GM12878 (cell line): ENCODE measurements around the gene INO80C. TPM values are rescaled to one million over a fixed set of nuclear protein-coding genes. Genes with fewer than 3 reads are reported as not detected.

ENCODE experiments used
- ATAC-seq: fragments of 200-7000 bp; cut with Tn5 transposase; 3 replicates; pipeline ENCODE4 v1.9.1; 2020; ENCODE audit warnings: mild to moderate bottlenecking, moderate library complexity
- BruUV-seq: library from RNA; stranded (reverse); fragments of 400-500 nt; replicated peaks from 2 replicates; lab custom pipeline; 2021; lab: Mats Ljungman, UMichigan
- CTCF ChIA-PET: fragments of 300-600 bp; sonication (Branson Sonifier 250); formaldehyde crosslinking; extraction: SDS; loops from one replicate; lab custom pipeline; 2021; ENCODE audit warnings: inconsistent platforms; lab: Yijun Ruan, JAX
- POLR2A ChIA-PET: fragments of 350-600 bp; formaldehyde crosslinking; extraction: SDS; loops from one replicate; lab custom pipeline; 2021; ENCODE audit warnings: inconsistent platforms; lab: Charles Lee
- RAD21 ChIA-PET: fragments of 300-600 bp; sonication (Branson Sonifier 250); formaldehyde crosslinking; loops from one replicate; lab custom pipeline; 2023; ENCODE audit warnings: antibody characterized with exemption; ENCODE audit not compliant: unreplicated experiment; lab: Charles Lee
- SMC1A ChIA-PET: fragments of 300-600 bp; sonication (Branson Sonifier 250); formaldehyde crosslinking; loops from one replicate; lab custom pipeline; 2023; ENCODE audit not compliant: unreplicated experiment, uncharacterized antibody; lab: Charles Lee
- DNase-seq: peaks from one replicate; pipeline ENCODE4 v3.0.0-alpha.2; 2011; ENCODE audit warnings: low read depth, low spot score
- FAIRE-seq: peaks from 3 replicates; lab custom pipeline; 2011; peaks lifted over from hg19 to GRCh38; lab: Jason Lieb, UNC
- H2AFZ ChIP-seq: 2 replicates; pipeline ENCODE4 v1.6.0; 2011; ENCODE audit warnings: low read depth, low read length, control low read depth; ENCODE audit not compliant: control insufficient read depth
- H3K27ac ChIP-seq: 2 replicates; pipeline ENCODE4 v1.5.1; 2011; ENCODE audit warnings: control low read depth; ENCODE audit not compliant: control insufficient read depth, insufficient read depth
- H3K27me3 ChIP-seq, 2 experiments: replicated peaks in 1 of 2; 2 replicates each; pipeline versions ENCODE4 v1.6.0 to v1.6.1; 2011; ENCODE audit warnings: low read length in 1 of 2; ENCODE audit not compliant: control insufficient read depth in 2 of 2, insufficient read depth in 2 of 2
- H3K36me3 ChIP-seq, 2 experiments: 2 replicates each; pipeline ENCODE4 v1.5.1; 2011; ENCODE audit warnings: low read length in 1 of 2; ENCODE audit not compliant: control insufficient read depth in 2 of 2, insufficient read depth in 2 of 2
- H3K4me1 ChIP-seq: 2 replicates; pipeline ENCODE4 v1.6.1; 2011; ENCODE audit warnings: mild to moderate bottlenecking, low read length, moderate library complexity, mixed read lengths; ENCODE audit not compliant: control insufficient read depth, insufficient read depth
- H3K4me2 ChIP-seq: 2 replicates; pipeline ENCODE4 v1.6.0; 2011; ENCODE audit warnings: control low read depth; ENCODE audit not compliant: control insufficient read depth, insufficient read depth
- H3K4me3 ChIP-seq: fragments of 200-600 bp; sonication (generic); 2 replicates; pipeline ENCODE4 v1.5.1; 2016
- H3K79me2 ChIP-seq: 2 replicates; pipeline ENCODE4 v1.6.0; 2011; ENCODE audit warnings: low read length; ENCODE audit not compliant: control insufficient read depth, insufficient read depth
- H3K9ac ChIP-seq: 2 replicates; pipeline ENCODE4 v1.8.0; 2011; ENCODE audit warnings: low read length, control low read depth, mixed read lengths; ENCODE audit not compliant: control insufficient read depth, insufficient read depth
- H3K9me3 ChIP-seq: replicated peaks from 3 replicates; pipeline ENCODE4 v1.5.1; 2011; ENCODE audit warnings: mild to moderate bottlenecking, low read length; ENCODE audit not compliant: control insufficient read depth, insufficient read depth
- H4K20me1 ChIP-seq: 2 replicates; pipeline ENCODE4 v1.6.0; 2011; ENCODE audit not compliant: control insufficient read depth, insufficient read depth
- HDGF ChIP-seq: fragments of 450-650 bp; IDR thresholded peaks from 2 replicates; pipeline ENCODE4 v1.6.1; 2016; ENCODE audit warnings: antibody characterized with exemption
- NFIC ChIP-seq: IDR thresholded peaks from 2 replicates; pipeline ENCODE4 v1.6.1; 2012; ENCODE audit warnings: low read depth, mild to moderate bottlenecking, inconsistent platforms, low read length, moderate library complexity
- POLR2AphosphoS2 ChIP-seq: IDR thresholded peaks from 2 replicates; pipeline ENCODE4 v1.6.1; 2011; ENCODE audit warnings: low read depth, mild to moderate bottlenecking, low read length, improper control_type of control experiment, moderate library complexity
- RBBP5 ChIP-seq: fragments of 200-600 bp; sonication (generic); conservative IDR thresholded peaks from 2 replicates; pipeline ENCODE4 v1.6.1; 2016
- TCF7 ChIP-seq: IDR thresholded peaks from 2 replicates; pipeline ENCODE4 v1.6.1; 2014; ENCODE audit warnings: antibody characterized with exemption, borderline replicate concordance
- ZBED1 ChIP-seq: IDR thresholded peaks from 2 replicates; pipeline ENCODE4 v1.6.1; 2016; ENCODE audit warnings: borderline replicate concordance
- ZNF274 ChIP-seq: IDR thresholded peaks from one replicate; pipeline ENCODE4 v1.8.0; 2011; ENCODE audit not compliant: insufficient read length, insufficient read depth
- WGBS: methylation state at CpG from one replicate; pipeline ENCODE4 v1.1.6; 2016; ENCODE audit warnings: low lambda C conversion rate; ENCODE audit not compliant: insufficient replicate concordance, insufficient coverage; ENCODE audit errors: missing lambda C conversion rate; 5-methylcytosine and 5-hydroxymethylcytosine counted together
- in situ Hi-C: fragments of 300-500 bp; cut with MboI; formaldehyde crosslinking; loops from 9 replicates; pipeline ENCODE4 v1.14.3; 2018; ENCODE audit warnings: mixed read lengths
- intact Hi-C: fragments of 100-400 bp; cut with micrococcal nuclease; formaldehyde crosslinking; loops from one replicate; pipeline ENCODE4 v1.14.2; 2022; ENCODE audit not compliant: unreplicated experiment
- polyA plus RNA-seq, 11 experiments: library from polyadenylated mRNA; depleted of rRNA in 4 of 11; unstranded in 6 of 11; stranded (reverse) in 5 of 11; fragments of >200 nt; fragmentation: Nextera tagmentation in 4 of 11; fragmentation: Illumina TruSeq in 1 of 11; extraction: Ambion mirVana in 4 of 11; extraction: Trizol in 1 of 11; gene quantifications; 1 replicate in 1 of 11; 2 replicates in 10 of 11; pipeline versions ENCODE4 v1.2.1 to v1.2.3, GENCODE V29; 2011 to 2016; ENCODE audit warnings: inconsistent platforms in 2 of 11, missing spikeins in 2 of 11, low read depth in 1 of 11
- total RNA-seq, 4 experiments: library from RNA; depleted of rRNA in 3 of 4; stranded (reverse); fragments of >200 nt in 3 of 4; fragmentation: Illumina TruSeq in 1 of 4; extraction: Trizol in 1 of 4; gene quantifications; 2 replicates each; pipeline versions ENCODE4 v1.2.1 to v1.2.3, GENCODE V29; 2013 to 2021

The INO80C gene
- total and polyA plus RNA-seq, 10 of the 15 experiments (the other 5 are each of a cell fraction or from before 2014, with no cell fraction given): 9.9 to 43.2 (median 30.1) TPM

DNA sequence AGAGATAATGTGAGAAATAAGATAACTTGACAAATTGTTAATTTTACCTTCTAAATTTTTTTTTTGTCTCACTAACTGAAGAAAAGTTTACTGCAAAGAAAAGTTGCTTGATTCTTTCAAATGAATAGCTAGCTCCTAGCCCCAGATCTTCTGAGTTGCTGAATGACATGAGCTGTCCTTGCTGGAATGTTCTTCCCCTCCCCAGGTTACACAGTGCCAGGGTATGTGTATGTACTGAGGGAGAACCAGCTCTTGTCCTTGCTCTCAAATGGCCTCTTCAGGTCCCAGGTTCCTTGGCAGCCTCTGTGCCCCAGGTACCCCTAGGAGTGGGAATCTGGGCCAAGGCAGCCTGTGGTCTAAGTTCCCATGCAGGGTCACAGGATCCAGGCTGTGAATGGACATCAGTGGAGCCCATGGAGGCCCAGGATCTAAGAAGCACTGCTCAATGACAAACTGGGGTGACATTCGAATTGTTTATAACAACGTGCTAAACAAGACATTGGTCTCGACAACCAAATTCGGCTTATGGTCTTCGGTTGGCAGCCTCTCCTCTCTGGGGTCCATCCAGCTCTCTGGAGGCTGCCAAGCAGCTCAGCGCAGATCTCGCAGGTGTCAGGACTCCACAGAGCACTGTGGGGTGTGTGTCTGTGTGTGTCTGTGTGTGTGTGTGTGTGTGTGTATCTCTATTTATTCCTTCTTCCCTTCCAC, 17.1 kb upstream of the INO80C start:
- Histone ChIP-seq H3K4me1 (peaks cover 8% of the 10 kb centered on the region), H3K9me3 (no peaks in the 10 kb centered on the region), H3K79me2 (no peaks in the 10 kb centered on the region), H3K27me3 (no peaks in the 10 kb centered on the region), H3K9ac (no peak overlapping the region), H4K20me1 (no peaks in the 10 kb centered on the region), H3K36me3 (no peaks in the 10 kb centered on the region), H3K4me3 (no peak overlapping the region), H3K27ac (no peak overlapping the region), H3K4me2 (no peak overlapping the region), H2AFZ (no peak overlapping the region)
- in situ Hi-C loops (no loop called here), intact Hi-C loops (loop anchor here (5.0 kb wide), 1 partner anchor 62 kb away; no protein-coding TSS in a partner anchor)
- TF ChIP-seq NFIC: no peak
- TF ChIP-seq ZBED1: no peak
- TF ChIP-seq ZNF274: no peak
- no peak for TF ChIP-seq POLR2AphosphoS2
- TF ChIP-seq TCF7: no peak
- FAIRE-seq (no peak), ATAC-seq (no peak), DNase-seq (no peak)
- WGBS: 58% methylated on average over 7 of the region's 7 CpGs
- ChIA-PET POLR2A (no interaction called here), RAD21 (no interaction called here), CTCF (interaction anchor here (1.1 kb wide), 1 partner anchor 108 kb away, joined by 4 read pairs; no protein-coding TSS in a partner anchor), SMC1A (interaction anchor here (0.8 to 1.9 kb wide), 4 partner anchors 10 to 129 kb away, joined by 3 to 6 read pairs (median 3); no protein-coding TSS in a partner anchor)
- BruUV-seq: no TSS peak

DNA sequence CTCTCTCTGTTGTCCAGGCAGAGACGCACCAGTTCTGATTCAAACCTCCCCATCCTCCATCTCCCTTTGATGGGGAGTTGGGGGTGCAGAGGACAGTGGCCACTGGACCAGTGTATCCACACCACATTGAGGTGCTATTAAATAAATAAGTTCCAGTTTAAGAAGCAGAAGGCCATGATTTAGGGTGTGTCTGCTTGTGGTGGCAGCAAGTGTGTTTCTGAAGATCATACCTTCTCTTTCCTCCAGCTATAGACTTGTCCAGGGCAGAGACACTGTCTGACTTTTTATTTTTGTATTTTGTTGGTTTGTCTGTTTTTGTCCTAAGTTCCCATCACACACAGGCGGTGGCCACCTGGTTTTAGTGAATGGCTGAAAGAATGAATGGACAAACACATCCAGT, 16.5 kb upstream of the INO80C start:
- ChIA-PET POLR2A (no interaction called here), SMC1A (interaction anchor here (0.8 to 0.9 kb wide), 2 partner anchors 21 to 128 kb away, joined by 3 read pairs; no protein-coding TSS in a partner anchor), CTCF (interaction anchor here (1.1 kb wide), 1 partner anchor 107 kb away, joined by 4 read pairs; no protein-coding TSS in a partner anchor), RAD21 (no interaction called here)
- Histone ChIP-seq H2AFZ (no peak overlapping the region), H4K20me1 (no peaks in the 10 kb centered on the region), H3K9ac (no peak overlapping the region), H3K4me1 (peaks cover 8% of the 10 kb centered on the region), H3K79me2 (no peaks in the 10 kb centered on the region), H3K9me3 (no peaks in the 10 kb centered on the region), H3K27ac (no peak overlapping the region), H3K27me3 (no peaks in the 10 kb centered on the region), H3K4me2 (no peak overlapping the region), H3K36me3 (no peaks in the 10 kb centered on the region), H3K4me3 (no peak overlapping the region)
- no peak for ATAC-seq
- in situ Hi-C loops (no loop called here), intact Hi-C loops (loop anchor here (5.0 kb wide), 1 partner anchor 63 kb away; no protein-coding TSS in a partner anchor)
- no peak for DNase-seq
- 93% methylated on average over 2 of the region's 2 CpGs for WGBS
- no peak for FAIRE-seq
- TF ChIP-seq HDGF: no peak
- no peak for TF ChIP-seq RBBP5
- no TSS peak for BruUV-seq
